GM21367 (cell line): Measurements from ENCODE around the gene PNMA6F.
"Not testable (repeated sequence)": the region's sequence is repeated elsewhere in the genome, so short reads cannot be mapped to it uniquely, and the experiment has no call there.

ENCODE experiments used
- ATAC-seq: cut with Tn5 transposase; IDR thresholded peaks from one replicate; pipeline ENCODE4 v1.9.1; 2021; ENCODE audit not compliant: unreplicated experiment

The PNMA6F gene

GRCh38 chrX:153303276-153304262 is 18.0 kb downstream of the PNMA6F start:
- ATAC-seq = no peak

DNA sequence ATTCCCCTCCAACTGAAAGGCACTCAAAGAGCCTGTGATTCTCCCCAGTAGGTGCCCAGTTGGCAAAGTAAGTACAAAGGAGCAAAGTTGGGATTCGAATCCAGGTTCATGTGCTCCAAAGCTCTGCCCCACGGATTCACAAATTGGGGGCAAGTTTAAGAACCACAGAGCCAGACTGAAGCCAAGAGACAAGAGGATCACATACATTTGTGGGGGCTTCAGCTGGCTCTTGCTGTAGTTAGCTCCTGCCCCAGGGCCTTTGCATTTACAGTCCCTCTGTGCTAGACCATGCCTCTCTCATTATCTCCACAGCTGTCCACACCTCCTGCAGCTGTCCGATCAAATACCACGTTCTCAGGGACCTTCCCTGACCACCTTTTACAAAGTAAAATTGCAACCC is 18.8 kb downstream of the PNMA6F start:
- no peak for ATAC-seq

- ATAC-seq = no peak
Measured at GRCh38 chrX:153301746-153302145, 19.8 kb downstream of the PNMA6F start.

DNA sequence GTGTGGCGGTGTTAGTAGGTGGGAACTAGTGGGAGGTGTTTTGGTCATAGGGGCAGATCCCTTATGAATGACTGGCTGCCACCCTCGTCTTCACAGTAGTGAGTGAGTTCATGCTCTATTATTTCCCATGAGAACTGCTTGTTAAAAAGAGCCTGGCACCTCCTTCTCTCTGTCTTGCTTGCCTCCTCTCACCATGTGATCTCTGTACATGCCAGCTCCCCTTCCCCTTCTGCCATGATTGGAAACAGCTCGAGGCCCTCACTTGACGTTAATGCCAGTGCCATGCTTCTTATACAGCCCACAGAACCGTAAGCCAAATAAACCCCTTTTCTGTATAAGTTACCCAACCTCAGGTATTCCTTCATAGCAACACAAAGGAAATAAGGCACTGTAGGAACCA is 21.7 kb downstream of the PNMA6F start:
- no peak for ATAC-seq

- ATAC-seq = no peak
Measured at GRCh38 chrX:153297376-153297775, 24.2 kb downstream of the PNMA6F start.

DNA sequence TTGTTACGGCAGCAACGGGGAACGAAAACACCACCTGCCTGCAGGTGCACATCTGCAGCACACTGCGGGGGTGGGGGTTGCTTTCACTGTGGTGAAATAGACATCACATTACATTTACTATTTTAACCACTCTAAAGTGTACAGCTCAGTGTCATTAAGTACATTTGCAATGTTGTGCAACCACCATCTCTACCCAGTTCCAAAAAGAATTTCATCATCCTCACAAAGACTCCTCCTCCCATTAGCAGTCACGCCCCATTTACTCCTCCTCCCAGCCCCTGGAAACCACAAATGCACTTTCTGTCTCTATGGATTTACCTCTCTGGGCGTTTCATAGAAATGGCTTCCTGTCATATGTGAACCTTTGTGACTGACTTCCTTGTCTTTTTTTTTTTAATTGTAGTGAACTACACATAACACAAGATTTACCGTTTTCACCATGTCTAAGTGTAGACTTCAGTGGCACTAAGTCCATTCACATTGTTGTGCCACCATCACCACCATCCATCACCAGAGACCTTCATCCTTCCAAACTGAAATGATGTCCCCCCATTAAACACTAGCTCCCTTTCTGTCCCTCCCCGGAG is 28.0 kb downstream of the PNMA6F start:
- ATAC-seq = not testable (repeated sequence)

DNA sequence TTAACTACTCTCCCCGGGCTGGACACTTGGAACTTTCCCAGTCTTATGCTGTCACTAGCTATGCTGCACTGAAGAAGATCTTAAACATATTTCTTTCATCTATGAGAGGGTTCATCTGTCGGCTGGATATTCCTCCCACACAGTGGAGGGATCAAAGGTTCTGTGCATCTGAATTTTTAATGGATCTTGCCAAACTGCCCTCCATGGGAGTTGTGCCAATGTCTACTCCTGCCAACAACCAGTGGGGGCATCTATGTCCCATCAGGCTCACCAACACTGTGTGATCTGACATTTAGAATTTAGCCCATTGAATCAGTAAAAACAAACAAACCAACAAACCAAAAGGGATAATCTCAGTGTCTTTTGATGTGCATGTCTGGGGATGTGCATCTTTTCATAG is 32.8 kb downstream of the PNMA6F start:
- ATAC-seq = not testable (repeated sequence)

DNA sequence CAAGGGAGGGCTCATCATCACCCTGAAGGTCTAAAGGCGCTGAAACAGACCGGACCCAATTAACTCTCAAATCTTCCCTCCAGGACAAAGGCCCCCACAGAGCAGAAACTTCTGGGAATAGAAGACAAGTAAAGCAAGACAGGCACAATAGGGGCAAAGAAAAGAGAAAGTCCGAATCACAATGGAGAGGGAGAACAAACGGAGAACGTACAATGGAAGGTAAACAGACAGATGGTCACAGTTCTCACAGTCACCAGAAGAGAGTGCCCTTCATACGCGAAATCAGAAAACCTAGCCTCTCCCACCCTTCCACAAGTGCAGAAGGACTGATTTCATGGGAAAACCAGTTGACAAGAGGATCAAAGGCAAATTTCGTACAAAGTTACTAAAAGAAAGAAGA is 35.9 kb downstream of the PNMA6F start:
- not testable (repeated sequence) for ATAC-seq

- ATAC-seq = not testable (repeated sequence)
Measured at GRCh38 chrX:153283982-153284381, 37.6 kb downstream of the PNMA6F start.

DNA sequence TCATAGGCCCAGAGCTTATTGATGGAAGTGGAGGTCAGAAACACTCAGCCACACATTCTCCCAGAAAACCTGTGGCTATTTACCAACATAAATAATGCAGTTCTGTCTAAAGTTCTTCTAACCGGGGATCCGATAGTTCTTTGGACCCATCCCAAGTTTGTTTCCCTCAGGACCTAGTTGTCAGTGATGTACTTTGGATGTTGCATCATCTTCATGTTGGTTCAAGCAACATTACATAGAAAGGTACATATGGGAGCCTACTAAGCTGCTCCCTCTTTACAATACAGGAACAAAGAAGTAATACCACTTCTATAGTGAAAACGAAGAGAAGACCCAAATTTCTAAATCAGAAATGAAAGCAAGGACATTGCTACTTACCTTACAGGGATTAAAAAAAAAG is 39.8 kb downstream of the PNMA6F start:
- not testable (repeated sequence) for ATAC-seq

- ATAC-seq = not testable (repeated sequence)
Measured at GRCh38 chrX:153279304-153279703, 42.3 kb downstream of the PNMA6F start.

- ATAC-seq = not testable (repeated sequence)
Measured at GRCh38 chrX:153276049-153276448, 45.5 kb downstream of the PNMA6F start.

GRCh38 chrX:153275418-153275817 is 46.1 kb downstream of the PNMA6F start:
- ATAC-seq = not testable (repeated sequence)

DNA sequence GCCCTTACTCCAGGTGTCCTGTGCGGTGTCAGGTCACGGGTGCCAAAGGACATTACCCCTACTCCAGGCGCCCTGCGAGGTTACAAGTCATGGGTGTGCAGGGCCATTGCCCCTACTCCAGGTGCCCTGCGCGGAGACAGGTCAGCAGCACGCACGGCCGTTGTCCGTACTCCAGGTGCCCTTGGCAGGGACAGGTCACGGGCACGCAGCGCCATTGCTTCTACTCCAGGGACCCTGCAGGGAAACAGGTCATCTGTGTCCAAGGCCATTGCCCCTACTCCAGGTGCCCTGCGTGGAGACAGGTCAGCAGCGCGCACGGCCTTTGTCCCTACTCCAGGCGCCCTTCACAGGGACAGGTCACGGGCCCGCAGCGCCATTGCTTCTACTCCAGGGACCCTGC is 49.0 kb downstream of the PNMA6F start:
- not testable (repeated sequence) for ATAC-seq

DNA sequence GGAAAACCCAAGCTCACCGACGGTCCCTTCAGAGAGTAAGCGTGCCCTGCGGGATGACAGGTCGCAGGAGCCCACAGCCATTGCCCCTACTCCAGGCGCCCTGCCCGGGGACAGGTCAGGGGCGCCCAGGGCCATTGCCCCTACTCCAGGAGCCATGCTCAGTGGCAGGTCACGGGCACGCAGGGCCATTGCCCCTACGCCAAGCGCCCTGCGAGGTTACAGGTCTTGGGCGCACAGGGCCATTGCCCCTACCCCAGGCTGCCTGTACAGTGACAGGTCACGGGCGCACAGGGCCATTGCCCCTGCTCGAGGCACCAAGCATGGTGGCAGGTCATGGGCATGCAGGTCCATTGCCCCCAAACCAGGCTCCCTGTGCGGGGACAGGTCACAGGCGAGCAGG is 49.5 kb downstream of the PNMA6F start:
- ATAC-seq = not testable (repeated sequence)
